Right renal cortex interstitium (tissue), 3 donors: ENCODE data around the gene ATP10A. TPM values are rescaled to one million over a fixed set of nuclear protein-coding genes. Genes with fewer than 3 reads are reported as not detected.

Source experiments
- DNase-seq, 3 donors: peaks; one replicate each; pipeline ENCODE4 v3.0.0-alpha.2; 2013; ENCODE audit warnings: low read depth in 3 of 3, low spot score in 2 of 3
- polyA plus RNA-seq, 3 donors: library from polyadenylated mRNA; unstranded; fragments of 120-200 nt; gene quantifications; one replicate each; pipeline ENCODE4 v1.2.1, GENCODE V29; 2013; ENCODE audit not compliant: insufficient read length in 3 of 3

The ATP10A gene
- polyA plus RNA-seq, 3 donors, result 2.3 to 4.5 (median 2.9) TPM

GRCh38 chr15:25797511-25797935 lies 65.6 kb downstream of the ATP10A start:
- DNase-seq, result no peak

- DNase-seq, result no peak
Measured at GRCh38 chr15:25797035-25797434, 66.1 kb downstream of the ATP10A start.

GRCh38 chr15:25796395-25796794 lies 66.7 kb downstream of the ATP10A start:
- no peak for DNase-seq

- DNase-seq, result no peak
Measured at GRCh38 chr15:25795712-25796111, 67.4 kb downstream of the ATP10A start.

GRCh38 chr15:25795061-25795460 lies 68.1 kb downstream of the ATP10A start:
- no peak for DNase-seq

GRCh38 chr15:25793354-25794050 lies 69.6 kb downstream of the ATP10A start:
- no peak for DNase-seq

- DNase-seq, result no peak
Measured at GRCh38 chr15:25792128-25792527, 71.0 kb downstream of the ATP10A start.

- DNase-seq, result no peak
Measured at GRCh38 chr15:25790000-25790660, 73.0 kb downstream of the ATP10A start.

GRCh38 chr15:25789616-25789999 lies 73.5 kb downstream of the ATP10A start:
- DNase-seq, result no peak

- DNase-seq, result no peak
Measured at GRCh38 chr15:25789211-25789610, 73.9 kb downstream of the ATP10A start.

GRCh38 chr15:25787855-25788520 lies 75.1 kb downstream of the ATP10A start:
- DNase-seq, result no peak

GRCh38 chr15:25787381-25787780 lies 75.7 kb downstream of the ATP10A start:
- DNase-seq, result no peak

- no peak for DNase-seq
Measured at GRCh38 chr15:25786040-25786439, 77.1 kb downstream of the ATP10A start.

GRCh38 chr15:25785641-25786025 lies 77.5 kb downstream of the ATP10A start:
- DNase-seq, result no peak

GRCh38 chr15:25784876-25785640 lies 78.1 kb downstream of the ATP10A start:
- no peak for DNase-seq

GRCh38 chr15:25783607-25784540 lies 79.3 kb downstream of the ATP10A start:
- DNase-seq, result no peak

GRCh38 chr15:25783134-25783533 lies 80.0 kb downstream of the ATP10A start:
- DNase-seq, result no peak

GRCh38 chr15:25780479-25781255 lies 82.5 kb downstream of the ATP10A start:
- DNase-seq, result no peak

- no peak for DNase-seq
Measured at GRCh38 chr15:25778161-25778560, 85.0 kb downstream of the ATP10A start.
